ENCODE data around the gene APBA2.
A peak's percentile ranks its signal among the peaks of the same experiment; 100 is the strongest.
"Not testable (repeated sequence)": the region's sequence is repeated elsewhere in the genome, so short reads cannot be mapped to it uniquely, and the experiment has no call there.

APBA2 gene

GRCh38 chr15:29102173-29102794 is 216.5 kb downstream of the APBA2 start:
- H3K4me3 Mint-ChIP-seq, H3K9me3 Mint-ChIP-seq, H3K36me3 Mint-ChIP-seq, H3K27me3 Mint-ChIP-seq, H3K27ac Mint-ChIP-seq, H3K4me1 Mint-ChIP-seq: not testable (repeated sequence)

- Mint-ChIP-seq H3K27ac (no peak overlapping the region), H3K4me3 (peak overlapping the region; percentile 23), H3K36me3 (peaks cover 2% of the 10 kb centered on the region), H3K27me3 (no peaks in the 10 kb centered on the region), H3K9me3 (no peaks in the 10 kb centered on the region), H3K4me1 (peaks cover 5% of the 10 kb centered on the region)
Observed at GRCh38 chr15:29102911-29103823, 217.4 kb downstream of the APBA2 start.

- Mint-ChIP-seq H3K4me3 (no peak overlapping the region), H3K36me3 (peaks cover 2% of the 10 kb centered on the region), H3K9me3 (no peaks in the 10 kb centered on the region), H3K4me1 (peaks cover 5% of the 10 kb centered on the region), H3K27me3 (no peaks in the 10 kb centered on the region), H3K27ac (no peak overlapping the region)
Observed at GRCh38 chr15:29103824-29104565, 218.2 kb downstream of the APBA2 start.

- no peaks in the 10 kb centered on the region for H3K27me3 Mint-ChIP-seq
- H3K9me3 Mint-ChIP-seq: no peaks in the 10 kb centered on the region
- no peak overlapping the region for H3K4me3 Mint-ChIP-seq
- no peak overlapping the region for H3K27ac Mint-ChIP-seq
- peaks cover 2% of the 10 kb centered on the region for H3K36me3 Mint-ChIP-seq
- H3K4me1 Mint-ChIP-seq: peaks cover 5% of the 10 kb centered on the region
Observed at GRCh38 chr15:29104566-29104880, 218.7 kb downstream of the APBA2 start.

DNA sequence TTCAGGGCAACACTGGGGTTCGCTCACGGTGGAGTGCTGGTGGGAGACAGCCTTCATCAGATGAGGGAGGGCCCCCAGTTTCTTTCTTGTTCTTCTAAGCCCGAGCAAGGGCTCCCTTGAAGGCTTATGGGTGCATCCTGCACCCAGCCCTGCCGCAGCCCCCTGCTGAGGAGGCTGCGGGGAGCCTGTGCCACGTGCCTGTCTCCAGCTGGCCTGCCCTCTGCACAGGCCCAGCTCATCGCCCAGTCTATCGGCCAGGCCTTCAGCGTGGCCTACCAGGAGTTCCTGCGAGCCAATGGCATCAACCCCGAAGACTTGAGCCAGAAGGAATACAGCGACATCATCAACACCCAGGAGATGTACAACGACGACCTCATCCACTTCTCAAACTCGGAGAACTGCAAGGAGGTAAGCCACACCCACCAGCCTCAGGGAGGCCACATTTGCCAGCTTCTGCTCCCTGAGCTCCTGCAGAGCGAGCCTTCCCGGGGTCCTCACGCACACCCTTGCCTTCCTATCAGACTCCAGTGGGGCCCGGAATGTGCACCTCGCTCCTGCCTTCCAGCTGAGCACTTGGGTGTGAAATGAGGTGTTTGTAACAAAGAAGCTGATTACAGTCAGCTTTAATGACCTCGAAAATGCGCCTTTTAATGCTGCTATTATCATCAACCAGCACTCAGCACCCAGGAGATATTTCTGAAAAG is 219.5 kb downstream of the APBA2 start:
- Mint-ChIP-seq H3K27me3 (no peaks in the 10 kb centered on the region), H3K27ac (no peak overlapping the region), H3K36me3 (peaks cover 2% of the 10 kb centered on the region), H3K4me3 (no peak overlapping the region), H3K9me3 (no peaks in the 10 kb centered on the region), H3K4me1 (peaks cover 5% of the 10 kb centered on the region)

DNA sequence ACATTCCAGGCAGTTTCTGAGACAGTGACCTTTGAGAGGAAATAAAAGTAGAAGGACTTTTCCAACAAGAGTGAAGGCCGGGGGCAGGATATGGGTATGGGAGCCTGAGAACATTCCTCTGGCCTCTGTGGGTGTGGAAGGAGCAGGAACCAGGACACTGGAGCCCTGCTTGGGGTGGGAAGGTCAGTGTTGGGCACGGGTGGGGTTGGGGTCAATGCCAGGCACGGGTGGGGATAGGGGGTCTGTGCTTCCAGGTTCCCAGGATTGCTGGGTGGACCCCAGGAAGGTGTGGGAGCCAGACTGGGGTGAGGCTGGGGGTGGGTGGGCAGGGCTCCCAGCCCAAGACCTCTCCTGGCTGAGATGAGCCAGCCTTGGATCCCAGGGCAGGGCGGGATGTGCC is 220.3 kb downstream of the APBA2 start:
- Mint-ChIP-seq H3K36me3 (peaks cover 2% of the 10 kb centered on the region), H3K4me1 (peaks cover 5% of the 10 kb centered on the region), H3K4me3 (no peak overlapping the region), H3K27me3 (no peaks in the 10 kb centered on the region), H3K9me3 (no peaks in the 10 kb centered on the region), H3K27ac (no peak overlapping the region)

DNA sequence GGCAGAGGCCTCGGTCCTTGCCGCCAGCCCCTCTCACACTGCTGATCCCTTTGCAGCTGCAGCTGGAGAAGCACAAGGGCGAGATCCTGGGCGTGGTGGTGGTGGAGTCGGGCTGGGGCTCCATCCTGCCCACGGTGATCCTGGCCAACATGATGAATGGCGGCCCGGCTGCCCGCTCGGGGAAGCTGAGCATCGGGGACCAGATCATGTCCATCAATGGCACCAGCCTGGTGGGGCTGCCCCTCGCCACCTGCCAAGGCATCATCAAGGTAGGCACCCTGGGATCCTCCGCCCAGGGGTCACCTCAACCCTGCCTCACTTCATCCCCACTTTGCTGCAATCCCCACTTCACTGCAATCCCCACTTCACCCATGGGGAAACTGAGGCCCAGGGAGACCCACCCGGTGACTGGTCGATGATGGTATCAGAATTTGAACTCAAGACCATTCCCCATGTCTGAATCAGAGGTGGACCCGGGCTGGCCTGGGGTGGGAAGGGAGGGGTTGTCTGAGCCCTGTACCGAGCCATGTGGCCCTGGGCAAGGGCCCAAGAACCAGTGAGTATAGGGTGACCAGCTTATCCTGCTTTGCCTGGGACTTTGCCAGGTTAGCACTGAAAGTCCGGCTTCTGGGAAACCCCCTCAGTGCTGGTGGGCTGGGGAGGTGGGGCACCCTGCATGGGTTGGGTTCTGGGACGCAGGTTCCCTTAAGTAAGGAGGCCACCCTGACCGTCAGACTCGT is 220.9 kb downstream of the APBA2 start:
- H3K27me3 Mint-ChIP-seq: no peaks in the 10 kb centered on the region
- no peak overlapping the region for H3K27ac Mint-ChIP-seq
- peaks cover 5% of the 10 kb centered on the region for H3K4me1 Mint-ChIP-seq
- H3K36me3 Mint-ChIP-seq: peaks cover 2% of the 10 kb centered on the region
- no peak overlapping the region for H3K4me3 Mint-ChIP-seq
- H3K9me3 Mint-ChIP-seq: no peaks in the 10 kb centered on the region

GRCh38 chr15:29107291-29107890 is 221.6 kb downstream of the APBA2 start:
- H3K4me1 Mint-ChIP-seq: peaks cover under 1% of the 10 kb centered on the region
- no peaks in the 10 kb centered on the region for H3K9me3 Mint-ChIP-seq
- H3K27ac Mint-ChIP-seq: no peak overlapping the region
- H3K27me3 Mint-ChIP-seq: no peaks in the 10 kb centered on the region
- no peak overlapping the region for H3K4me3 Mint-ChIP-seq
- H3K36me3 Mint-ChIP-seq: peaks cover 2% of the 10 kb centered on the region

- Mint-ChIP-seq H3K27me3 (no peaks in the 10 kb centered on the region), H3K4me3 (no peak overlapping the region), H3K9me3 (no peaks in the 10 kb centered on the region), H3K36me3 (peaks cover 2% of the 10 kb centered on the region), H3K4me1 (peaks cover 4% of the 10 kb centered on the region), H3K27ac (no peak overlapping the region)
Observed at GRCh38 chr15:29107971-29108645, 222.3 kb downstream of the APBA2 start.

DNA sequence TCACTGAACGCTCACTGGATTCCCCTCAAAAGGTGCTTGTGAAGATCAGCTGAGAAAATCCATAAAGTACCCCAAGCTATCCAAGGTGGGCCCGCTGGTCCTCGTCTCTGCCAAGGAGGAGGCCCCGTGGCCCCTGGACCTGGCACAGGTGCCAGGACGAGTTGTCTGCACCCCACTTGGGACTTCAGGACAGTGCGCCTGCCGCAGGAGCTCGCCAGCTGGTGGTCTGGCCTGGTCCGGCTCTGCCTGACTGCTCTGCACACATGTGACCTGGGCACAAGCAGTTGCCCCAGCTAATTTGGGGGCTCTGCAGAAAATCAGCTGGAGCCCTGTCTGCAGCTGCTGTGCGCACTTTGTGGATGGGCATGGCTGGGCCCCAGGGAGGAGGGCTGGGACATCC is 224.0 kb downstream of the APBA2 start:
- no peak overlapping the region for H3K27ac Mint-ChIP-seq
- no peak overlapping the region for H3K4me3 Mint-ChIP-seq
- no peaks in the 10 kb centered on the region for H3K9me3 Mint-ChIP-seq
- H3K27me3 Mint-ChIP-seq: no peaks in the 10 kb centered on the region
- H3K36me3 Mint-ChIP-seq: peaks cover 4% of the 10 kb centered on the region
- peaks cover 16% of the 10 kb centered on the region for H3K4me1 Mint-ChIP-seq

- Mint-ChIP-seq H3K4me3 (no peak overlapping the region), H3K27me3 (no peaks in the 10 kb centered on the region), H3K36me3 (peaks cover 4% of the 10 kb centered on the region), H3K9me3 (no peaks in the 10 kb centered on the region), H3K27ac (no peak overlapping the region), H3K4me1 (peaks cover 19% of the 10 kb centered on the region)
Observed at GRCh38 chr15:29110176-29110575, 224.4 kb downstream of the APBA2 start.

DNA sequence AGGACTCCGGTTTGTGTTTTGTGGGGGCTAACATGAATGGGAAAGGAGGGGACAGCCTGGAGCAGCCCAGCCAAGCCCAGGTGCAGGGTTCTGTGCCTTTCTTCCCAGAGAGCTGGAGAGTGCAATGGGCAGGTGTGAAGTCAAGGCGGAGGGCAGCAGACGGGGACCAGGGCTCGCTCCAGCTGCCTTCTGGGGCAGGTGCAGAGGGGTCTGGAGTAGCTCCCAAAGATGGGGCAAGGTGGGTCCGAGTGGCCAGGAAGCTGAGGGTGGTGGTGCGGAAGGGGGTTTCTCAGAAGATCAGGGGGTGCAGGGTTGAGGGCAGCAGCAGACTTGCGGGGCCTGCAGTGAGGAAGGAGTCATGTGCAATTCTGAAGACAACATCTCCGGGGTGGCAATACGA is 225.0 kb downstream of the APBA2 start:
- Mint-ChIP-seq H3K9me3 (no peaks in the 10 kb centered on the region), H3K4me1 (peaks cover 19% of the 10 kb centered on the region), H3K27me3 (no peaks in the 10 kb centered on the region), H3K4me3 (no peak overlapping the region), H3K36me3 (peaks cover 4% of the 10 kb centered on the region), H3K27ac (no peak overlapping the region)

DNA sequence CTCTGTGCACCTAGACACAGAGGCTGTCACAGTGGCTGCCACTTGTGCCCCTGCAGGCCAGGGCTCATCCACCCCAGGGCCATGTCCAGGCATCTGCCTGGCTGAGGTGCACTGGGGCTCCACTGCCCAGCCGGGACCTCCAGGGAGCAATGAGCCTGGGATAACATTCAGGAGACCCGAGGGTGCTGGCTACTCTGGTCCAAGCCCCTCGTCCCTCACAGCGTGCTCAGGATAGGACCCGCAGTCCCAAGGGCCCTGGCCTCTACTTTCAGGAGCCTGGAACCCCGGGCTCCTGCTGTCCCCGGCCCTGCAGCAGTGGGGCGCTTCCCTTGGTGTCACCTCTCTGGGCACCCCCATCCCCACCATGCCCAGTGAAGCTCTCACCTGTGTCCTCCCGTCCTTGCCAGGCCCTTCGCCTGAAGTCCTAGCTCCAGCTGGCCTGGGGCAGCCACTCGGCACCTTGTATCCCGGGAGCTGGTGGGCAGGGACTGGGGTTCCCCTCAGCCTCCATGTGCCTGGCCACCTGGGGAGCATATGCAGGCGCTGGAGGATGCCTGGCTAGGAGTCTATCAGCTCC is 226.0 kb downstream of the APBA2 start:
- no peaks in the 10 kb centered on the region for H3K27me3 Mint-ChIP-seq
- no peaks in the 10 kb centered on the region for H3K9me3 Mint-ChIP-seq
- H3K4me1 Mint-ChIP-seq: peaks cover 19% of the 10 kb centered on the region
- peaks cover 4% of the 10 kb centered on the region for H3K36me3 Mint-ChIP-seq
- H3K4me3 Mint-ChIP-seq: no peak overlapping the region
- no peak overlapping the region for H3K27ac Mint-ChIP-seq
